ENCODE data around the gene JMJD4. TPM values are rescaled to one million over a fixed set of nuclear protein-coding genes. Genes with fewer than 3 reads are reported as not detected.

JMJD4 gene
- total and polyA plus RNA-seq, 2 experiments from 2014 or later = 11.5 to 17.7 TPM

- H3K36me3 Mint-ChIP-seq (ENCODE audit: low read depth) = peaks cover 29% of the 10 kb centered on the region
- Histone ChIP-seq H3K27me3 (ENCODE audit: insufficient read depth) (no peaks in the 10 kb centered on the region), H3K27ac (ENCODE audit: low read depth) (no peak overlapping the region), H3K79me2 (replicated peaks; ENCODE audit: insufficient read depth) (0 out of 2 replicates have a peak, but pooled peaks cover 11% of the 10 kb centered on the region), H3F3A (replicated peaks; ENCODE audit: low read depth) (no peaks in the 10 kb centered on the region), H4K20me1 (replicated peaks; ENCODE audit: insufficient read depth) (no peaks in the 10 kb centered on the region; the same call in 1 of the 2 replicates), H3K4me1 (ENCODE audit: insufficient read depth) (no peaks in the 10 kb centered on the region), H3K4me2 (no peak overlapping the region), H3K36me3 (ENCODE audit: insufficient read depth) (no peaks in the 10 kb centered on the region), H3K9me2 (ENCODE audit: insufficient read depth) (no peaks in the 10 kb centered on the region), H2AFZ (no peak overlapping the region), H3K4me3 (no peak overlapping the region)
- no peak overlapping the region for H3K4me3 Mint-ChIP-seq
- DNase-seq (ENCODE audit: low spot score) = no peak
- no peak for ATAC-seq
- H3K9me3 Mint-ChIP-seq = no peaks in the 10 kb centered on the region
- TF ChIP-seq CREB1 (CRISPR knock-in tag; IDR thresholded peaks at IDR 0.05; ENCODE audit: low read depth) = no peak
- no peak for TF ChIP-seq STAT1 (IDR thresholded peaks at IDR 0.05; ENCODE audit: unreplicated experiment)
- TF ChIP-seq NANOG (IDR thresholded peaks at IDR 0.05; ENCODE audit: borderline replicate concordance) = no peak
- TF ChIP-seq, protein P1, sequence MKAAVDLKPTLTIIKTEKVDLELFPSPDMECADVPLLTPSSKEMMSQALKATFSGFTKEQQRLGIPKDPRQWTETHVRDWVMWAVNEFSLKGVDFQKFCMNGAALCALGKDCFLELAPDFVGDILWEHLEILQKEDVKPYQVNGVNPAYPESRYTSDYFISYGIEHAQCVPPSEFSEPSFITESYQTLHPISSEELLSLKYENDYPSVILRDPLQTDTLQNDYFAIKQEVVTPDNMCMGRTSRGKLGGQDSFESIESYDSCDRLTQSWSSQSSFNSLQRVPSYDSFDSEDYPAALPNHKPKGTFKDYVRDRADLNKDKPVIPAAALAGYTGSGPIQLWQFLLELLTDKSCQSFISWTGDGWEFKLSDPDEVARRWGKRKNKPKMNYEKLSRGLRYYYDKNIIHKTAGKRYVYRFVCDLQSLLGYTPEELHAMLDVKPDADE (IDR thresholded peaks at IDR 0.05) = no peak
- TF ChIP-seq ZNF114 (CRISPR knock-in tag; IDR thresholded peaks at IDR 0.05) = no peak
- TF ChIP-seq ZNF331 (CRISPR knock-in tag; IDR thresholded peaks at IDR 0.05; ENCODE audit: low read depth) = no peak
- TF ChIP-seq JUNB (IDR thresholded peaks at IDR 0.05; ENCODE audit: unreplicated experiment) = no peak
- TF ChIP-seq EZH2 (IDR thresholded peaks at IDR 0.05; ENCODE audit: low read depth, unreplicated experiment) = no peak
- TF ChIP-seq EZH2phosphoT487 (IDR thresholded peaks at IDR 0.05; ENCODE audit: unreplicated experiment) = no peak
- H3K27ac Mint-ChIP-seq = no peak overlapping the region
- H3K27me3 Mint-ChIP-seq (ENCODE audit: insufficient read depth, low read depth, poor library complexity) = peaks cover 6% of the 10 kb centered on the region
- H3K4me1 Mint-ChIP-seq = no peaks in the 10 kb centered on the region; the same call in 2 of the 3 replicates
These were observed 32.5 kb upstream of the JMJD4 start for GRCh38 chr1:227767401-227768124.

DNA sequence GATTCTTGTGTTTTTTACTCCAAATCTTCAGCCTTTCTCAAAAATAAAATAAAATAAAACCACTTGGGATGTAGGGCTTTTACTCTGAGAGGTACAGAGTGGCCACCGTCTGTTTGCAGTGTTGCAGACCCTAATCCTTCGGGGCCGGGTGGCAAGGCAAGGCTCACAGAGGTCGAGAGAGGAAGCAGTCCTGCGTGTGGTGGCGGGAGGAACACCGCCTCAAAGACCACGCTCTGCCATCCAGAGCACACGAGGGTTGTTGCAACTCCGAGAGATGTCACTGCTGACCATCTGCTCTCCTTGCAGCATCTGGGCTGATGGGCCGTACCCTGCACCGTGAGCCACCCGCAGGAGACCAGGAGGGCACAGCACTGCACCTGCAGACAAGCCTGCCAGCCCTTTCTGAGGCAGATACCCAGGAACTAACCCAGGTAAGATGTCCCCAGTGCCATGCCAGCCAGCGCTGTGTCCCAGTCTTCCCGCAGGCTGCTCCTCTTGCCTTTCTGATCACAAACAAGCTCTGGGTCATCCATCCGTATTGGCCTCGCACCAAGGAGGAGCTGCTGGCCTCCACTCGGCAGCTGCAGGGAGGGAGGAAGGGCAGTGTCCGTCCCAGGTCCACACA, 31.7 kb upstream of the JMJD4 start:
- H2AFZ ChIP-seq = no peak overlapping the region
- H3K4me2 ChIP-seq = no peak overlapping the region
- Mint-ChIP-seq H3K36me3 (ENCODE audit: low read depth) (peaks cover 29% of the 10 kb centered on the region), H3K4me3 (no peak overlapping the region), H3K9me3 (no peaks in the 10 kb centered on the region), H3K27me3 (ENCODE audit: insufficient read depth, low read depth, poor library complexity) (peaks cover 6% of the 10 kb centered on the region), H3K4me1 (no peaks in the 10 kb centered on the region; the same call in 2 of the 3 replicates), H3K27ac (no peak overlapping the region)
- H3K36me3 ChIP-seq (ENCODE audit: insufficient read depth) = no peaks in the 10 kb centered on the region
- H3F3A ChIP-seq (replicated peaks; ENCODE audit: low read depth) = no peaks in the 10 kb centered on the region
- ATAC-seq (no peak), DNase-seq (ENCODE audit: low spot score) (no peak)
- H4K20me1 ChIP-seq (replicated peaks; ENCODE audit: insufficient read depth) = no peaks in the 10 kb centered on the region; the same call in 1 of the 2 replicates
- H3K4me3 ChIP-seq = no peak overlapping the region
- 0 out of 2 replicates have a peak, but pooled peaks cover 11% of the 10 kb centered on the region for H3K79me2 ChIP-seq (replicated peaks; ENCODE audit: insufficient read depth)
- no peaks in the 10 kb centered on the region for H3K27me3 ChIP-seq (ENCODE audit: insufficient read depth)
- H3K9me2 ChIP-seq (ENCODE audit: insufficient read depth) = no peaks in the 10 kb centered on the region
- no peaks in the 10 kb centered on the region for H3K4me1 ChIP-seq (ENCODE audit: insufficient read depth)
- no peak overlapping the region for H3K27ac ChIP-seq (ENCODE audit: low read depth)
- TF ChIP-seq POLR2AphosphoS5 (IDR thresholded peaks at IDR 0.05; ENCODE audit: low read depth) (no peak), EZH2 (IDR thresholded peaks at IDR 0.05; ENCODE audit: low read depth, unreplicated experiment) (no peak), CREB1 (CRISPR knock-in tag; IDR thresholded peaks at IDR 0.05; ENCODE audit: low read depth) (no peak), ZNF114 (CRISPR knock-in tag; IDR thresholded peaks at IDR 0.05) (no peak), REST (IDR thresholded peaks at IDR 0.05; ENCODE audit: unreplicated experiment) (no peak)

All from GM23338 (cell line).